Gastroesophageal sphincter (tissue), 4 donors: Measurements from ENCODE around the gene WTIP. TPM values are rescaled to one million over a fixed set of nuclear protein-coding genes. Genes with fewer than 3 reads are reported as not detected.
A peak's percentile ranks its signal among the peaks of the same experiment; 100 is the strongest.

Experiments used
- ATAC-seq: fragments of 150-250 bp; one replicate; pipeline ENCODE4 v1.9.1; 2016; ENCODE audit warnings: mild to moderate bottlenecking, moderate library complexity
- H3K27ac ChIP-seq, 4 donors: fragments of 200-600 bp; sonication (generic) in 3 of 4; 1 replicate in 3 of 4; 2 replicates in 1 of 4; pipeline ENCODE4 v1.5.1; 2016 to 2019
- H3K27me3 ChIP-seq: fragments of 200-600 bp; sonication (generic); one replicate; pipeline ENCODE4 v1.5.1; 2019
- H3K36me3 ChIP-seq, 2 donors: fragments of 200-600 bp; sonication (generic); one replicate each; pipeline ENCODE4 v1.5.1; 2019; ENCODE audit warnings: control low read depth in 1 of 2
- H3K4me1 ChIP-seq, 3 donors: fragments of 200-600 bp; sonication (generic); 1 replicate in 2 of 3; 2 replicates in 1 of 3; pipeline ENCODE4 v1.5.1; 2016 to 2019; ENCODE audit warnings: control low read depth in 2 of 3
- H3K4me3 ChIP-seq, 2 donors: fragments of 200-600 bp; sonication (generic); one replicate each; pipeline ENCODE4 v1.5.1; 2019; ENCODE audit warnings: mild to moderate bottlenecking in 1 of 2, moderate library complexity in 1 of 2
- H3K9me3 ChIP-seq, 3 donors: fragments of 200-600 bp; sonication (generic); one replicate each; pipeline ENCODE4 v1.5.1; 2017 to 2019; ENCODE audit warnings: control low read depth in 2 of 3
- EP300 ChIP-seq: sonication (generic); formaldehyde crosslinking; IDR thresholded peaks from one replicate; pipeline ENCODE4 v1.6.1; 2017; ENCODE audit warnings: antibody characterized with exemption, mild to moderate bottlenecking
- POLR2A ChIP-seq, 2 donors: fragments of 450-650 bp; IDR thresholded peaks; one replicate each; pipeline ENCODE4 v1.6.1; 2017; ENCODE audit warnings: antibody characterized with exemption in 2 of 2, mild to moderate bottlenecking in 2 of 2, moderate library complexity in 1 of 2
- POLR2AphosphoS5 ChIP-seq: sonication (generic); formaldehyde crosslinking; IDR thresholded peaks from one replicate; pipeline ENCODE4 v1.6.1; 2017; ENCODE audit warnings: antibody characterized with exemption
- WGBS, 2 donors: methylation state at CpG; one replicate each; pipeline ENCODE4 v1.1.5; 2018; ENCODE audit warnings: low coverage in 1 of 2; 5-methylcytosine and 5-hydroxymethylcytosine counted together
- total RNA-seq, 4 donors: library from RNA; depleted of rRNA; stranded (reverse); fragments of >200 nt; gene quantifications; one replicate each; pipeline ENCODE4 v1.1.0, GENCODE V29; 2016
- TF ChIP-seq, protein P1 (sequence below), 4 experiments: fragments of 200-600 bp in 2 of 4; fragments of 450-650 bp in 2 of 4; sonication (generic) in 1 of 4; IDR thresholded peaks; one replicate each; pipeline ENCODE4 v1.5.1; 2017 to 2019; ENCODE audit warnings: antibody characterized with exemption in 4 of 4, mild to moderate bottlenecking in 2 of 4, moderate library complexity in 2 of 4

The WTIP gene
- total RNA-seq, 4 donors from 2014 or later, result 18.8 to 59.6 (median 43.6) TPM

DNA sequence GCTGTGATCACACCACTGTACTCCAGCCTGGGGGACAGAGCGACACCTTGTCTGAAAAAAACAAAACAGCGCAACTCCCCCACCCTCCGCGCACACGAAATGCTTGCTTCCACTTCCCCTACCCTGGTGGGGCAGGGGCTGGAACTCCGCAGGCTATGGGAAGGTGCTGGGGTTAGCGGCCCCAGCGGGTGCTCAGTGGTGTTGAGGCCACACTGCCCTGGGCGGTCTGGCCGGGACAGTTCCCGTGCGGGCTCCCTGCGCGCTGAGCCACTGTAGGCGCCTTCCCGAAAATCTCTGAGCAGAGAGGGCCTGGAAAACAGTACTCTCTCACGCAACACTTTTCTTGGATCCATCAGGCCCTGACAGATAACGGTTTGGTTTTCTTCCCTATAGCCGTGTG is 1.1 kb upstream of the WTIP start:
- WGBS, 2 donors, result 72 to 79% methylated on average over 2 to 7 of the region's 19 CpGs
- Histone ChIP-seq H3K36me3 (no peaks in the 10 kb centered on the region), H3K27ac (peak overlapping the region in 3 of 4 donors; percentile 85 to 93 (median 88)), H3K27me3 (no peaks in the 10 kb centered on the region), H3K9me3 (no peaks in the 10 kb centered on the region), H3K4me3 (peak overlapping the region in 1 of 2 donors; percentile 91), H3K4me1 (peaks cover 0 to 44% (median 20%) of the 10 kb centered on the region in 3 donors)
- ATAC-seq, result no peak
- TF ChIP-seq EP300, result no peak
- TF ChIP-seq POLR2A (IDR thresholded peaks at IDR 0.05), result no peak
- TF ChIP-seq, protein P1, sequence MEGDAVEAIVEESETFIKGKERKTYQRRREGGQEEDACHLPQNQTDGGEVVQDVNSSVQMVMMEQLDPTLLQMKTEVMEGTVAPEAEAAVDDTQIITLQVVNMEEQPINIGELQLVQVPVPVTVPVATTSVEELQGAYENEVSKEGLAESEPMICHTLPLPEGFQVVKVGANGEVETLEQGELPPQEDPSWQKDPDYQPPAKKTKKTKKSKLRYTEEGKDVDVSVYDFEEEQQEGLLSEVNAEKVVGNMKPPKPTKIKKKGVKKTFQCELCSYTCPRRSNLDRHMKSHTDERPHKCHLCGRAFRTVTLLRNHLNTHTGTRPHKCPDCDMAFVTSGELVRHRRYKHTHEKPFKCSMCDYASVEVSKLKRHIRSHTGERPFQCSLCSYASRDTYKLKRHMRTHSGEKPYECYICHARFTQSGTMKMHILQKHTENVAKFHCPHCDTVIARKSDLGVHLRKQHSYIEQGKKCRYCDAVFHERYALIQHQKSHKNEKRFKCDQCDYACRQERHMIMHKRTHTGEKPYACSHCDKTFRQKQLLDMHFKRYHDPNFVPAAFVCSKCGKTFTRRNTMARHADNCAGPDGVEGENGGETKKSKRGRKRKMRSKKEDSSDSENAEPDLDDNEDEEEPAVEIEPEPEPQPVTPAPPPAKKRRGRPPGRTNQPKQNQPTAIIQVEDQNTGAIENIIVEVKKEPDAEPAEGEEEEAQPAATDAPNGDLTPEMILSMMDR (IDR thresholded peaks at IDR 0.05), result no peak

DNA sequence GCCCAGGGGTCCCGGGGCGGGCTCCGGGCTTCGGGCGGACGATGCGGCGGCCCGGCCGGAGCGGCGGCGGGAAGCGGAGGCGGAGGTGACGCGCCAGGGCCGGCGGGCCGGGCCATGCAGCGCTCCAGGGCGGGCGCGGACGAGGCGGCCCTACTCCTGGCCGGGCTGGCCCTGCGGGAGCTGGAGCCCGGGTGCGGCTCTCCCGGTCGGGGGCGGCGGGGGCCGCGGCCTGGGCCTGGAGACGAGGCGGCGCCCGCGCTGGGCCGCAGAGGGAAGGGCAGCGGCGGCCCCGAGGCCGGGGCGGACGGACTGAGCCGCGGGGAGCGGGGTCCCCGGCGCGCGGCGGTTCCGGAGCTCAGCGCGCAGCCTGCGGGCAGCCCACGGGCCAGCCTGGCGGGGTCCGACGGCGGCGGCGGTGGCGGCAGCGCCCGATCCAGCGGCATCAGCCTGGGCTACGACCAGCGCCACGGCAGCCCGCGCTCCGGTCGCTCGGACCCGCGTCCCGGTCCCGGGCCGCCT is 362 bp downstream of the WTIP start:
- no peak for TF ChIP-seq EP300
- TF ChIP-seq POLR2A (IDR thresholded peaks at IDR 0.05), result peak in 1 of 2 donors; percentile 13
- Histone ChIP-seq H3K4me3 (peak overlapping the region; percentile 50 to 91), H3K36me3 (no peaks in the 10 kb centered on the region), H3K27me3 (no peaks in the 10 kb centered on the region), H3K27ac (peak overlapping the region; percentile 4 to 93 (median 86)), H3K9me3 (no peaks in the 10 kb centered on the region), H3K4me1 (peaks cover 0 to 51% (median 16%) of the 10 kb centered on the region in 3 donors)
- no CpG with 5 or more reads among the region's 84 CpGs for WGBS, 2 donors
- ATAC-seq, result peak; percentile 80

DNA sequence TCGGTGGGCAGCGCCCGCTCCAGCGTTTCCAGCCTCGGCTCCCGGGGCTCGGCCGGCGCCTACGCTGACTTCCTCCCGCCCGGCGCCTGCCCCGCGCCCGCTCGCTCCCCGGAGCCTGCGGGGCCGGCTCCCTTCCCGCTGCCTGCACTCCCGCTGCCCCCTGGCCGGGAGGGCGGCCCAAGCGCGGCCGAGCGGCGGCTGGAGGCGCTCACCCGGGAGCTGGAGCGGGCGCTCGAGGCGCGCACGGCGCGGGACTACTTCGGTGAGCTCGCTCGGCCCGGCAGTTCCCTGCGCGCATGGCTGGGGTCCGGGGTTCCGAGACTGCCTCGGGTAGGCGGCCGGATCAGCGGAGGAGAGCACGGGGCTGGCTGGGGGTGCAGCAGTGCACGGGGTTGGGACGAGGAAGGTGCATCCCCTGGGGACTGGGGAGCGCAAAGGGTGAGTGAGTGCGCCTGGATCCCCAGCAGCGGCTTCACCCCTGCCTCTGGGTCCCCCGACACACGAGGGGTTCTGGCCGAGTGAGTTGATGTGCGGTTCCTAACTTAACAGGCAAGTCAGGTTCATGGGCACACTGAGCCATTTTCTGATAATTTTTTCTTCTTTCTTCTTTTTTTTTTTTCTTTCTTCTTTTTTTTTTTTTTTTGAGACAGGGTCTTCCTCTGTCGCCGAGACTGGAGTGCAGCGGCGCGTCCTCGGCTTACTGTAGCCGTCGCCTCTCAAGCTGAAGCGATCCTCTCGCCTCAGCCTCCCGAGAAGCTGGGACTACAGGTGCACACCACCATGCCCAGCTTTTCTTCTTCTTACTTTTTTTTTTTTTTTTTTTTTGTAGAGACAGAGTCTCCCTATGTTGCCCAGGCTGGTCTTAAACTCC is 1.1 kb downstream of the WTIP start:
- H3K4me3 ChIP-seq, result peak overlapping the region; percentile 50 to 91
- H3K36me3 ChIP-seq, result no peaks in the 10 kb centered on the region
- 3 to 20% methylated on average over 6 to 13 of the region's 72 CpGs for WGBS, 2 donors
- no peak for TF ChIP-seq EP300
- TF ChIP-seq, protein P1 (IDR thresholded peaks at IDR 0.05), result no peak
- no peak for TF ChIP-seq POLR2AphosphoS5
- TF ChIP-seq POLR2A (IDR thresholded peaks at IDR 0.05), result no peak
- ATAC-seq, result peak; percentile 10
- peak overlapping the region; percentile 4 to 93 (median 86) for H3K27ac ChIP-seq
- no peaks in the 10 kb centered on the region for H3K9me3 ChIP-seq
- H3K27me3 ChIP-seq, result no peaks in the 10 kb centered on the region
- peaks cover 0 to 51% (median 16%) of the 10 kb centered on the region in 3 donors for H3K4me1 ChIP-seq

DNA sequence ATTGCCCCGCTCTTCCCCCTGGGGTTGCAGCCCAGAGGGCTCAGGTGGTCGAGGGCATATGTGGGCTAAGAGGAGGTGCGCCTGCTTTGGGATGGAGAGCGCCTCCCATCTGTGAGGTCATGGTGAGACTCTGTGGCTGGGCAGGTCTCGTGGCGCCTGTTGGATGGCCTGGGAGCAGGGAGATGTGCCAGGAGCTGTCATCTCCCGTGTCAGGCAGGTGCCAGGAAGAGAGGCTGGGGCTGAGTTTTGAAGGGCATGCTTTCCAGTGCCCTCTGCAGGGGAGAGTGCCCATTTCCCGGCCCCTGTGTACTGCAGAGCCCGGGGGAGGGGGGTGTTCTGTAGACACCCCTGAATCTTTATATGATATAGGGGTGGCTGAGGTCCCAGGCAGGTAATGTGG is 2.8 kb downstream of the WTIP start:
- TF ChIP-seq, protein P1 (IDR thresholded peaks at IDR 0.05), result no peak
- TF ChIP-seq EP300, result no peak
- H3K4me3 ChIP-seq, result peak overlapping the region in 1 of 2 donors; percentile 91
- 60 to 90% methylated on average over 1 to 6 of the region's 9 CpGs for WGBS, 2 donors

DNA sequence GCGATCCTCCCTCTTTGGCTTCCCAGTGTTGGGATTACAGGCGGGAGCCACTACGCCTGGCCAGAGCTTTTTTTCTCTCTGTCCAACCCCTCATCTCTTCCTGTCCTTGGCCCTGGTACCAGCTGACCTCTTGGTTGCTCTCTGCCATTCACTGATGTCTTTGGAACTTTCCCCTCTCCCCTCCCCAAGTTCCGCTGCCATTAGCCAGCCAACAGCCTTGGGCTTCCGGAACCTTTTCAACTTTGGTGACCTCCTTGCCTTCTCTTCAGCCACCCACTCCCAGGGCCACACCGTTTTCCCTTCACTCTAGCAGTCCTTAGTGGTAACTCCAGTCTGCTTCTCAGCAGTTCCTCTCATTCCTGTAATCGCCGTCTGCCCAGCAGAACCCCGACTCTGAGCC is 4.3 kb downstream of the WTIP start:
- Histone ChIP-seq H3K27me3 (no peaks in the 10 kb centered on the region), H3K36me3 (peaks cover 0 to 10% of the 10 kb centered on the region in 2 donors), H3K9me3 (no peaks in the 10 kb centered on the region), H3K4me3 (no peak overlapping the region), H3K4me1 (peaks cover 0 to 47% (median 15%) of the 10 kb centered on the region in 3 donors), H3K27ac (no peak overlapping the region)
- no peak for ATAC-seq
- 86 to 89% methylated on average over 7 to 9 of the region's 9 CpGs for WGBS, 2 donors
- TF ChIP-seq POLR2AphosphoS5, result no peak
- TF ChIP-seq, protein P1 (IDR thresholded peaks at IDR 0.05), result no peak
- TF ChIP-seq EP300, result no peak
- no peak for TF ChIP-seq POLR2A (IDR thresholded peaks at IDR 0.05)

More for the DNA sequence above, 2.8 kb downstream of the WTIP start:
- Histone ChIP-seq H3K9me3 (no peaks in the 10 kb centered on the region), H3K27me3 (no peaks in the 10 kb centered on the region), H3K27ac (no peak overlapping the region), H3K36me3 (no peaks in the 10 kb centered on the region), H3K4me1 (peaks cover 0 to 51% (median 16%) of the 10 kb centered on the region in 3 donors)
- ATAC-seq, result no peak
